HepG2 (cell line): ENCODE results near the gene SRSF7. TPM values are rescaled to one million over a fixed set of nuclear protein-coding genes. Genes with fewer than 3 reads are reported as not detected.

Experiments
- HNF1B ChIP-seq: sonication (generic); formaldehyde crosslinking; IDR thresholded peaks from 2 replicates; pipeline ENCODE4 v1.5.1; 2020; ENCODE audit warnings: mild to moderate bottlenecking, moderate library complexity, missing genetic modification reagents
- MXD1 ChIP-seq: sonication (generic); formaldehyde crosslinking; IDR thresholded peaks from 2 replicates; pipeline ENCODE4 v1.4.0; 2020; ENCODE audit warnings: mild to moderate bottlenecking, missing genetic modification reagents
- MYPOP ChIP-seq: sonication (generic); formaldehyde crosslinking; IDR thresholded peaks from 2 replicates; pipeline ENCODE4 v1.8.1; 2023; ENCODE audit warnings: mild to moderate bottlenecking, moderate library complexity, missing genetic modification reagents
- NFKBIZ ChIP-seq: IDR thresholded peaks from 2 replicates; pipeline ENCODE4 v1.6.1; 2018; ENCODE audit warnings: missing genetic modification reagents, missing compliant biosample characterization
- NR2C2 ChIP-seq: sonication (generic); formaldehyde crosslinking; IDR thresholded peaks from 2 replicates; pipeline ENCODE4 v1.4.0; 2020; ENCODE audit warnings: missing genetic modification reagents, mild to moderate bottlenecking, moderate library complexity, borderline replicate concordance
- PHF20 ChIP-seq: sonication (generic); formaldehyde crosslinking; IDR thresholded peaks from 2 replicates; pipeline ENCODE4 v1.5.0; 2020; ENCODE audit warnings: mild to moderate bottlenecking, missing genetic modification reagents
- SNAPC4 ChIP-seq: sonication (generic); formaldehyde crosslinking; IDR thresholded peaks from 2 replicates; pipeline ENCODE4 v1.4.0; 2020; ENCODE audit warnings: mild to moderate bottlenecking, missing genetic modification reagents
- TFE3 ChIP-seq: IDR thresholded peaks from 2 replicates; pipeline ENCODE4 v1.6.1; 2016
- ZBTB33 ChIP-seq: sonication (generic); formaldehyde crosslinking; IDR thresholded peaks from 2 replicates; pipeline ENCODE4 v1.4.0; 2020; ENCODE audit warnings: missing genetic modification reagents
- ZBTB43 ChIP-seq: sonication (generic); formaldehyde crosslinking; conservative IDR thresholded peaks from 2 replicates; pipeline ENCODE4 v1.4.0; 2020; ENCODE audit warnings: missing genetic modification reagents
- ZNF12 ChIP-seq: sonication (generic); formaldehyde crosslinking; IDR thresholded peaks from 2 replicates; pipeline ENCODE4 v1.5.0; 2020; ENCODE audit warnings: missing genetic modification reagents
- ZNF562 ChIP-seq: sonication (generic); formaldehyde crosslinking; IDR thresholded peaks from 2 replicates; pipeline ENCODE4 v1.8.0; 2022; ENCODE audit warnings: missing genetic modification reagents, borderline replicate concordance
- ZNF644 ChIP-seq: IDR thresholded peaks from 2 replicates; pipeline ENCODE4 v1.6.1; 2016; ENCODE audit warnings: low read depth
- ZNF720 ChIP-seq: sonication (generic); formaldehyde crosslinking; IDR thresholded peaks from 2 replicates; pipeline ENCODE4 v1.4.0; 2020; ENCODE audit warnings: missing genetic modification reagents
- ZNF747 ChIP-seq: sonication (generic); formaldehyde crosslinking; IDR thresholded peaks from 2 replicates; pipeline ENCODE4 v1.8.1; 2023; ENCODE audit warnings: missing genetic modification reagents, mild to moderate bottlenecking, borderline replicate concordance
- ZNF792 ChIP-seq: IDR thresholded peaks from 2 replicates; pipeline ENCODE4 v1.6.1; 2016
- polyA plus RNA-seq, 8 experiments: library from polyadenylated mRNA; depleted of rRNA in 3 of 8; stranded (reverse) in 7 of 8; unstranded in 1 of 8; fragments of >200 nt; fragmentation: Illumina TruSeq in 4 of 8; extraction: Trizol in 4 of 8; gene quantifications; 2 replicates each; pipeline versions ENCODE4 v1.2.1 to v1.2.3, GENCODE V29; 2011 to 2016; ENCODE audit warnings: low read depth in 4 of 8, missing spikeins in 1 of 8, mixed read lengths in 1 of 8; ENCODE audit not compliant: insufficient read depth in 1 of 8
- total RNA-seq, 5 experiments: library from RNA; depleted of rRNA; stranded (reverse); fragments of >200 nt; fragmentation: Illumina TruSeq; extraction: Trizol; gene quantifications; 2 replicates each; pipeline ENCODE4 v1.2.3, GENCODE V29; 2016; ENCODE audit warnings: low read depth in 1 of 5

SRSF7 gene
- total and polyA plus RNA-seq, 2 of the 13 experiments (the other 11 are each of a cell fraction or from before 2014, with no cell fraction given) = 172 to 275 TPM

- TF ChIP-seq ZNF747 (CRISPR knock-in tag) (peak; percentile 30; the same call in 1 of the 2 replicates), ZNF720 (CRISPR knock-in tag) (no peak), ZBTB43 (peak; percentile 21; the same call in 1 of the 2 replicates), SNAPC4 (CRISPR knock-in tag) (no peak), MXD1 (CRISPR knock-in tag) (no peak), NR2C2 (CRISPR knock-in tag) (peak; percentile 54; the same call in 1 of the 2 replicates), TFE3 (peak; percentile 30; the same call in 1 of the 2 replicates), PHF20 (no peak), ZBTB33 (peak; percentile 19; the same call in 1 of the 2 replicates), NFKBIZ (0 out of 2 replicates have a peak, but pooled peaks have one; percentile 59), ZNF644 (CRISPR knock-in tag) (peak; percentile 66), ZNF562 (CRISPR knock-in tag) (no peak), ZNF792 (CRISPR knock-in tag) (no peak; the same call in 1 of the 2 replicates), ZNF12 (no peak), HNF1B (peak; percentile 82), MYPOP (CRISPR knock-in tag) (peak; percentile 53; the same call in 1 of the 2 replicates)
Measured at GRCh38 chr2:38731684-38732221, 19.4 kb downstream of the SRSF7 start (continued).
